HG02610 (cell line): ENCODE results near the gene PRKG1.
"Not testable (repeated sequence)": the region's sequence is repeated elsewhere in the genome, so short reads cannot be mapped to it uniquely, and the experiment has no call there.

Experiments
- ATAC-seq: cut with Tn5 transposase; IDR thresholded peaks from one replicate; pipeline ENCODE4 v1.9.1; 2021; ENCODE audit warnings: mild to moderate bottlenecking, moderate library complexity; ENCODE audit not compliant: unreplicated experiment

The PRKG1 gene

GRCh38 chr10:51416494-51416893, 342.2 kb downstream of the PRKG1 start:
- ATAC-seq, result no peak

- ATAC-seq, result no peak
These were observed 345.2 kb downstream of the PRKG1 start for GRCh38 chr10:51419196-51420093.

DNA sequence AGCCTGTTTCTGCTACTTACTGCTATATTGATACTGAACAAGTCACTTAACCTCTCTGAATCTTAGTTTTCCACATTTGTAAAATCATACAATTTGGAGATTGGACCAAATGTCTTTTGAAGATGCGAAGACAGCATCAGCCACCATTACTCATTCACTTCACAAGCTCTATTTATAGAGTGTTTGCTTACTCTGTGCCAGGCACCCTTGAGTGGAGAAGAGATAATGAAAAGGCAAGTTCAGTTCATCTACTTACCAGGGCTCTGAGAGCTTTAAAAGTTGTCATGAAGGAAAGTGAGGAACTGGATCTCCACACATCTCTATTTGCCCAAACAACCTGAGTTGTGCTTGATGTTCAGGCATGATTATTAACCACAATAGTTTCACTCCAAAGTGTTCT, 347.6 kb downstream of the PRKG1 start:
- no peak for ATAC-seq

- peak; percentile 69 for ATAC-seq
These were observed 348.2 kb downstream of the PRKG1 start for GRCh38 chr10:51422311-51423120.

DNA sequence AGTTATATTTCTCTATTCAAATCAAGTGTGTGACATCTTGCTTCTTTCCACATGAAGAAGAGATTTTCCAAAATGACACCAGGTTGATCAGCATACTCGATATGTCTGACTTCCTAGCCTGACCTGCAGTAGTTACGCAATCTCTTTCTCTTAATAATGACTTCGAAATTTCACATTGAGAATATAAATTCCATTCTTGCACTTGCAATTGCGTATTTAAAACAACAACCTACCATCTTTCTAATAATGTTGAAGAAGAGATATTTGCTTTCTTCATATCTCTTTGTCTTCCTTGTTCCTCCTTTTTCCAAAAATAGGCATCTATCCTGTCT, 348.8 kb downstream of the PRKG1 start:
- no peak for ATAC-seq

GRCh38 chr10:51425431-51425830, 351.1 kb downstream of the PRKG1 start:
- no peak for ATAC-seq

- ATAC-seq, result no peak
These were observed 353.5 kb downstream of the PRKG1 start for GRCh38 chr10:51427758-51428157.

- no peak for ATAC-seq
These were observed 356.2 kb downstream of the PRKG1 start for GRCh38 chr10:51430506-51430905.

GRCh38 chr10:51433949-51434475, 359.7 kb downstream of the PRKG1 start:
- ATAC-seq, result no peak

GRCh38 chr10:51436805-51437204, 362.5 kb downstream of the PRKG1 start:
- no peak for ATAC-seq

GRCh38 chr10:51439645-51440044, 365.4 kb downstream of the PRKG1 start:
- ATAC-seq, result no peak

DNA sequence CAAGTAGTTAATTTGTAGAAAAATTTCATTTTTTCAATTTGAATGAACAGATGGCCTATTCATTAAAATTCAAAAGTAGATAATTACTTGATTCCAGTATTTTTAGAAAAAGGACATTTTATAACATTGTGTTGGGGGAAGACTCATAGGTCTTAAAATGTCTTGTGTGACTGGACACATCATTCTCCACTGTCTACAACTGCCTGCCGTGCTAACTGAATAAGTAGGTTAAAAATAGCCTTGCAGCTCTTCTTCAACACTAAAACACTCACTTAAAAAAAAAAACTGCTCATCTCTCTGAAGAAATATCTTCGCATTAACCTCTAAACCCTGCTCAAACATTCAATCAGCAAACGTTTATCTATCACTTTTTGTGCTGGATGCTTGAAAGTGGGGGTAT, 371.3 kb downstream of the PRKG1 start:
- no peak for ATAC-seq

DNA sequence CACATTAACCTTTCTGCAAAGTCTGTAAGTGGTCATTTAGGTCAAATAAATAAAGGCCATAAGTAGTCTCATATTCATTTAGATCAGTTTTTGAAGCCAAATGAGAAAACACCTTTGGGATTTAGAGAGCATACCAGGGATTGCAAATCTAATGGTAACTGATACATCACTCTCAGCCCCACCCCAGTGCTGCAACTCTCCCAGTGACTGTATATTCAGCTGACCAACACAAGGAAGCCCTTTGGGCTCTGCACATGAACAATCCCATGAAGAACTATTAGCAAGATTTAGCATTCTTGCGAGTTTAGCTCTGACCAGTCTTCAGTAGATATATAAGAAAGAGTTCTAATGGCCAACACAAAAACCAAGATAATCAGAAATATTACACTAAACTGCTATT, 372.8 kb downstream of the PRKG1 start:
- no peak for ATAC-seq

GRCh38 chr10:51455762-51456161, 381.5 kb downstream of the PRKG1 start:
- ATAC-seq, result not testable (repeated sequence)

DNA sequence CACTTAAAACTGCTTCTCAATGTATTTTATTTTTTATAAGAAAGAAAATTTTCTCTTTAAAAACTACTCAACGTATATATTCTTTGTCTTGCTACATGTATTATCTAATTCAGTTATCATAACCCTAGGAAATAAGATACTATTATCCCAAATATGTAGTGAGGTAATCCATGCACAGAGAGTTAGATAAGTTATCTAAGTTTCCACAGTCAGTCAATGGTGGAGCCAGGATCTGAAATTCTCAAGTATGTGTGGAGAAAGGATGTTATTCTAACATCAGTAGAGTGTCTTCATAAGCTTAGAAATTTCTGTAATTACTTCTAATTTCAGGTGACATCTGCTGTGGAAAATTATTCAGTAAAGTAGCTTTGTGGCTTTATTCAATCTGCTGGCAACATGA, 385.2 kb downstream of the PRKG1 start:
- no peak for ATAC-seq

GRCh38 chr10:51462076-51462779, 387.9 kb downstream of the PRKG1 start:
- ATAC-seq, result no peak

- ATAC-seq, result no peak
These were observed 394.1 kb downstream of the PRKG1 start for GRCh38 chr10:51468424-51468823.

DNA sequence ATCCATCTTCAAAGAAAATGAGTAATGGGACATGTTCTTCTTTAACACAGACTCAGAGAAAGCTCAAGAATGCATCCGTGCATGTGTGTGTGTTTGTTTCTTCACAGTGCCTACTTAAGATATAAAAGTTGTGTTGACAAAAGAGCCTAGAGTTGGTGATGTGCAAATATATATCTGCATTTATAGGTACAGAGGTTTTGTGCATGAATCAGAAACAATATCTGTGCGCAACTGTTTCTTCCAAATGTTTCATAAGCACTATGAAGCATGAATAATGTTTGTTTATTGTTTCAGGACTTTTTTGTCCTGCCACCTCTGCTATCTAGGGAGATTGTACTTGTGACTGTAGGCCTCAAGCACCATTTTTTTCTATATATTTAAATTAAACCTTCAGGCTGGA, 395.4 kb downstream of the PRKG1 start:
- ATAC-seq, result no peak

DNA sequence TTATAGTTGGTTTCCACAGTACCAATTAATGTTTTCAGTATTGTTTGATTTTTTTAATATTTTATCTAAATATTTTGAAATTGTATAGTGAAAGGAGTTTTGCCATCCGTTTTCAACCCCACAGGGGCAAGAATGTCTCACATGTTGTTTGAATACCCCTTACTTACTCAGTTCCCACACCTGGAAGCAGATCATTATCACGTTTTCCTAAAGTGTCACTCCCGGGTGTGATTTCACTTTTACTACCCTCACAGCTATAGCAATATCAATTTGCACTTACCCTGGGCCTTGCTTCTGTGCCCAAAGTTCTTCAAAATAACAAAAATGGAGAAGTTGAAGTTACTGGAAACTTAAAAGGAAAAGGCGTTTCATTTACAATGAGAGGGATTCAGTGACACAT, 397.0 kb downstream of the PRKG1 start:
- ATAC-seq, result no peak

DNA sequence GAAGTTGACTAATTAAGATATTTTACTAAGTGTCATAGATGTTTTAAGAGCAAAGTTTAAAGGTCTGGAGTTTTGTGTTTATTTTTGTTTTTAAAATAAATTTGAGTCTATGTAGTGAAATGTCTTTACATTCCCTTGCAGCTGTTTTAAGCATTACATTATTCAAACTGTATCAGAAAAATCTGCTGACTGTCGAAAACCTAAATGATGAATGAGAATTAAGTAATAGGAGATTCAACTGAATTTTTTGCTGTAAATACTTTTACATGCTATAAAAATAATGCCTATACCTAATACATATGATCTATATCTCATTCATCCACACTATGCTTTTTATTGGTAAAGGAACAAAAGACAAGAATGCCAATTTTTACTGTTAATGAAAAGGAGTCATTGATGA, 397.9 kb downstream of the PRKG1 start:
- no peak for ATAC-seq

GRCh38 chr10:51479711-51480110, 405.4 kb downstream of the PRKG1 start:
- ATAC-seq, result no peak
